IMR-90 (cell line): Measurements from ENCODE around the gene PARD3. TPM values are rescaled to one million over a fixed set of nuclear protein-coding genes. Genes with fewer than 3 reads are reported as not detected.

Experiments
- ATAC-seq: fragments of 200-7000 bp; cut with Tn5 transposase; 2 replicates; pipeline ENCODE4 v1.9.1; 2020; ENCODE audit warnings: low read depth, mild to moderate bottlenecking, moderate library complexity
- BruUV-seq: library from RNA; stranded (reverse); fragments of 400-500 nt; replicated peaks from 2 replicates; lab custom pipeline; 2021; lab: Mats Ljungman, UMichigan
- CTCF ChIA-PET: fragments of 300-600 bp; formaldehyde crosslinking; extraction: SDS; loops from one replicate; lab custom pipeline; 2021; ENCODE audit warnings: antibody characterized with exemption; lab: Yijun Ruan, JAX
- POLR2A ChIA-PET: fragments of 300-600 bp; sonication (Branson Sonifier 250); formaldehyde crosslinking; loops from one replicate; lab custom pipeline; 2022; ENCODE audit warnings: antibody characterized with exemption; ENCODE audit not compliant: unreplicated experiment; lab: Charles Lee
- DNase-seq: peaks from one replicate; pipeline ENCODE4 v3.0.0; 2013
- H2AFZ ChIP-seq: replicated peaks from 2 replicates; pipeline ENCODE3; 2013; ENCODE audit warnings: low read length, mild to moderate bottlenecking; ENCODE audit not compliant: poor library complexity
- H2AK5ac ChIP-seq: 2 replicates; pipeline ENCODE4 v1.6.1; 2013; ENCODE audit warnings: low read depth, low read length, inconsistent platforms
- H2AK9ac ChIP-seq: replicated peaks from 2 replicates; pipeline ENCODE3; 2013; ENCODE audit warnings: mild to moderate bottlenecking, low read depth, low read length, moderate library complexity; ENCODE audit not compliant: poor library complexity
- H2BK120ac ChIP-seq: 2 replicates; pipeline ENCODE4 v1.6.1; 2013; ENCODE audit warnings: low read depth, low read length, inconsistent platforms
- H2BK15ac ChIP-seq: 3 replicates; pipeline ENCODE4 v1.6.1; 2013; ENCODE audit warnings: low read depth, low read length, inconsistent platforms
- H2BK20ac ChIP-seq: 2 replicates; pipeline ENCODE4 v1.6.1; 2013; ENCODE audit warnings: low read depth, mild to moderate bottlenecking, inconsistent platforms, low read length, moderate library complexity
- H2BK5ac ChIP-seq: 2 replicates; pipeline ENCODE4 v1.6.1; 2013; ENCODE audit warnings: mild to moderate bottlenecking, low read depth, low read length, inconsistent platforms; ENCODE audit not compliant: poor library complexity, severe bottlenecking
- H3K14ac ChIP-seq: replicated peaks from 2 replicates; pipeline ENCODE4 v1.6.1; 2013; ENCODE audit warnings: low read depth, low read length, inconsistent platforms
- H3K18ac ChIP-seq: 2 replicates; pipeline ENCODE4 v1.6.1; 2013; ENCODE audit warnings: low read depth, low read length, control low read depth
- H3K23ac ChIP-seq: 2 replicates; pipeline ENCODE4 v1.6.1; 2013; ENCODE audit warnings: low read depth, low read length, inconsistent platforms
- H3K27ac ChIP-seq: 2 replicates; pipeline ENCODE4 v1.5.1; 2013; ENCODE audit warnings: mild to moderate bottlenecking, control low read depth, low read length; ENCODE audit not compliant: insufficient read depth
- H3K27me3 ChIP-seq: 2 replicates; pipeline ENCODE4 v1.6.1; 2013; ENCODE audit warnings: low read length; ENCODE audit not compliant: control insufficient read depth, insufficient read depth
- H3K36me3 ChIP-seq: 2 replicates; pipeline ENCODE4 v1.6.1; 2013; ENCODE audit warnings: low read length, mixed read lengths; ENCODE audit not compliant: control insufficient read depth, insufficient read depth
- H3K4ac ChIP-seq: 2 replicates; pipeline ENCODE4 v1.6.1; 2013; ENCODE audit warnings: low read depth, low read length, inconsistent platforms
- H3K4me1 ChIP-seq: 2 replicates; pipeline ENCODE4 v1.6.1; 2013; ENCODE audit warnings: low read length, mixed read lengths; ENCODE audit not compliant: control insufficient read depth, insufficient read depth
- H3K4me2 ChIP-seq: 2 replicates; pipeline ENCODE4 v1.6.1; 2013; ENCODE audit warnings: low read depth, mild to moderate bottlenecking, control low read depth, low read length, moderate library complexity
- H3K4me3 ChIP-seq: 2 replicates; pipeline ENCODE4 v1.5.1; 2013; ENCODE audit warnings: low read depth, mild to moderate bottlenecking, control low read depth, low read length, moderate library complexity; ENCODE audit not compliant: insufficient read depth
- H3K56ac ChIP-seq: 2 replicates; pipeline ENCODE4 v1.6.1; 2013; ENCODE audit warnings: low read length, inconsistent platforms; ENCODE audit not compliant: insufficient read depth; ENCODE audit errors: extremely low read depth
- H3K79me1 ChIP-seq, 2 experiments: 2 replicates each; pipeline ENCODE4 v1.6.1; 2013; ENCODE audit warnings: low read length in 2 of 2, inconsistent platforms in 1 of 2, low read depth in 1 of 2
- H3K9ac ChIP-seq: 2 replicates; pipeline ENCODE4 v1.6.1; 2013; ENCODE audit warnings: low read depth, low read length, control low read depth
- H3K9me1 ChIP-seq: 2 replicates; pipeline ENCODE4 v1.6.1; 2013; ENCODE audit warnings: low read length, inconsistent platforms; ENCODE audit not compliant: insufficient read depth
- H3K9me3 ChIP-seq: 2 replicates; pipeline ENCODE4 v1.6.1; 2013; ENCODE audit warnings: low read length; ENCODE audit not compliant: control insufficient read depth, insufficient read depth
- H4K20me1 ChIP-seq: 2 replicates; pipeline ENCODE4 v1.6.1; 2013; ENCODE audit warnings: low read length, inconsistent platforms; ENCODE audit not compliant: insufficient read depth
- H4K5ac ChIP-seq: 2 replicates; pipeline ENCODE4 v1.6.1; 2013; ENCODE audit warnings: mild to moderate bottlenecking, low read depth, low read length, control low read depth
- H4K8ac ChIP-seq, 2 experiments: 2 replicates each; pipeline ENCODE4 v1.6.1; 2013; ENCODE audit warnings: low read depth in 2 of 2, low read length in 2 of 2, control low read depth in 1 of 2, inconsistent platforms in 1 of 2
- H4K91ac ChIP-seq: 2 replicates; pipeline ENCODE4 v1.6.1; 2013; ENCODE audit warnings: low read depth, low read length, inconsistent platforms; ENCODE audit not compliant: insufficient read depth
- BHLHE40 ChIP-seq: fragments of 150-350 bp; IDR thresholded peaks from 2 replicates; pipeline ENCODE4 v1.6.1; 2016; ENCODE audit warnings: mild to moderate bottlenecking, low read depth, low read length
- CEBPB ChIP-seq: IDR thresholded peaks from 2 replicates; pipeline ENCODE4 v1.6.1; 2012; ENCODE audit warnings: low read depth, low read length, improper control_type of control experiment
- CHD1 ChIP-seq: IDR thresholded peaks from 2 replicates; pipeline ENCODE4 v1.6.1; 2012; ENCODE audit warnings: low read depth, low read length, improper control_type of control experiment
- MAZ ChIP-seq: IDR thresholded peaks from 2 replicates; pipeline ENCODE4 v1.6.1; 2012; ENCODE audit warnings: low read depth, mild to moderate bottlenecking, low read length, improper control_type of control experiment, moderate library complexity, borderline replicate concordance
- RAD21 ChIP-seq: IDR thresholded peaks from 2 replicates; pipeline ENCODE4 v1.6.1; 2012; ENCODE audit warnings: low read length, improper control_type of control experiment
- SMC3 ChIP-seq: fragments of 150-350 bp; IDR thresholded peaks from 2 replicates; pipeline ENCODE4 v1.6.1; 2016; ENCODE audit warnings: low read depth, mild to moderate bottlenecking, antibody characterized with exemption, low read length, moderate library complexity
- USF2 ChIP-seq: fragments of 150-350 bp; IDR thresholded peaks from 2 replicates; pipeline ENCODE4 v1.6.1; 2017; ENCODE audit warnings: mild to moderate bottlenecking, antibody characterized with exemption, low read length, low read depth
- WGBS, 2 experiments: methylation state at CpG; one replicate each; pipeline versions ENCODE4 v1.1.5 to v1.1.7; 2013; ENCODE audit warnings: missing lambda C conversion rate in 2 of 2; ENCODE audit not compliant: insufficient read length in 1 of 2; ENCODE audit errors: extremely low coverage in 2 of 2; 5-methylcytosine and 5-hydroxymethylcytosine counted together
- dilution Hi-C: fragments of 300-500 bp; cut with HindIII; formaldehyde crosslinking; loops from one replicate; pipeline ENCODE4 v1.14.3; 2018; ENCODE audit warnings: low sequenced_read_pairs; ENCODE audit not compliant: unreplicated experiment
- in situ Hi-C: fragments of 300-500 bp; cut with MboI; formaldehyde crosslinking; loops from 3 replicates; pipeline ENCODE4 v1.14.3; 2019; ENCODE audit warnings: low sequenced_read_pairs, inconsistent platforms, mixed read lengths
- intact Hi-C: fragments of 100-400 bp; cut with micrococcal nuclease; formaldehyde crosslinking; loops from 2 replicates; pipeline ENCODE4 v1.10.0; 2022
- polyA plus RNA-seq, 3 experiments: library from polyadenylated mRNA; depleted of rRNA; stranded (reverse); fragments of >200 nt; gene quantifications; 2 replicates each; pipeline ENCODE4 v1.2.3, GENCODE V29; 2012; ENCODE audit warnings: low replicate concordance in 1 of 3
- total RNA-seq: library from RNA; depleted of rRNA; stranded (reverse); fragments of >200 nt; gene quantifications from 2 replicates; pipeline ENCODE4 v1.2.3, GENCODE V29; 2012
- TF ChIP-seq, protein P1 (sequence below): conservative IDR thresholded peaks from 2 replicates; pipeline ENCODE4 v1.5.1; 2012; ENCODE audit warnings: mild to moderate bottlenecking, low read depth, low read length, improper control_type of control experiment

The PARD3 gene
- total and polyA plus RNA-seq, 2 of the 4 experiments (the other 2 are of a cell fraction) = 14.6 to 37.5 TPM

DNA sequence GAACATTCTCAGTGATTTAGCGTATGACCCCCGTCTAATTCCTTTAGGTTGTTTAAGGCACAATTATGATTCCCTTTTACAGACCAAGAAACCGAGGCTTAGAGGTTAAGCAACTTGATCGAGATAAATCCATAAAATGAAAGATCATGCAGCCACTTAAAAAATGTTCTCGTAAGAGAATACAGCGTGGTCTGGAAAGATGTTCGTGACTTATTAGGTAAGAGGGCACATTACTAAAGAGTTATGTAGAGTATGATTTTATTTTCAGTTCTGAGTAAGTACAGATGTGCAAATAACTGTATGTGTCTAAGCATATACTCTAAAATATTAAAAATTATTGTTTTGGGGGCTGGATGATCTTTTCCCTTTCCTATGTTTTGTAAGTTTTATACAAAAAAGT lies 575.1 kb downstream of the PARD3 start:
- CTCF ChIA-PET = no interaction called here
- no peak overlapping the region for H2BK5ac ChIP-seq
- no peak overlapping the region for H3K4me3 ChIP-seq
- no peak overlapping the region for H2AFZ ChIP-seq
- no peaks in the 10 kb centered on the region for H4K20me1 ChIP-seq
- no peak overlapping the region for H3K27ac ChIP-seq
- no peaks in the 10 kb centered on the region; the same call in 1 of the 2 replicates for H3K9me1 ChIP-seq
- no peak overlapping the region for H2BK15ac ChIP-seq
- H2BK120ac ChIP-seq = no peak overlapping the region
- no peak overlapping the region for H4K5ac ChIP-seq
- H3K4me1 ChIP-seq = peaks cover 5% of the 10 kb centered on the region
- no peak overlapping the region for H3K23ac ChIP-seq
- no peak overlapping the region for H2BK20ac ChIP-seq
- H3K79me1 ChIP-seq = no peaks in the 10 kb centered on the region
- H4K8ac ChIP-seq = no peak overlapping the region
- no peak for TF ChIP-seq CHD1
- TF ChIP-seq CEBPB = no peak
- no peak for TF ChIP-seq SMC3
- TF ChIP-seq, protein P1, sequence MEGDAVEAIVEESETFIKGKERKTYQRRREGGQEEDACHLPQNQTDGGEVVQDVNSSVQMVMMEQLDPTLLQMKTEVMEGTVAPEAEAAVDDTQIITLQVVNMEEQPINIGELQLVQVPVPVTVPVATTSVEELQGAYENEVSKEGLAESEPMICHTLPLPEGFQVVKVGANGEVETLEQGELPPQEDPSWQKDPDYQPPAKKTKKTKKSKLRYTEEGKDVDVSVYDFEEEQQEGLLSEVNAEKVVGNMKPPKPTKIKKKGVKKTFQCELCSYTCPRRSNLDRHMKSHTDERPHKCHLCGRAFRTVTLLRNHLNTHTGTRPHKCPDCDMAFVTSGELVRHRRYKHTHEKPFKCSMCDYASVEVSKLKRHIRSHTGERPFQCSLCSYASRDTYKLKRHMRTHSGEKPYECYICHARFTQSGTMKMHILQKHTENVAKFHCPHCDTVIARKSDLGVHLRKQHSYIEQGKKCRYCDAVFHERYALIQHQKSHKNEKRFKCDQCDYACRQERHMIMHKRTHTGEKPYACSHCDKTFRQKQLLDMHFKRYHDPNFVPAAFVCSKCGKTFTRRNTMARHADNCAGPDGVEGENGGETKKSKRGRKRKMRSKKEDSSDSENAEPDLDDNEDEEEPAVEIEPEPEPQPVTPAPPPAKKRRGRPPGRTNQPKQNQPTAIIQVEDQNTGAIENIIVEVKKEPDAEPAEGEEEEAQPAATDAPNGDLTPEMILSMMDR = no peak
- no peak for TF ChIP-seq USF2
- TF ChIP-seq RAD21 = no peak
- TF ChIP-seq BHLHE40 = no peak
- TF ChIP-seq MAZ = no peak
- no peaks in the 10 kb centered on the region for H3K36me3 ChIP-seq
- ATAC-seq (no peak), DNase-seq (no peak)
- no peak overlapping the region for H3K4me2 ChIP-seq
- no peak overlapping the region for H3K18ac ChIP-seq
- dilution Hi-C loops = no loop called here
- no peak overlapping the region for H3K4ac ChIP-seq
- no TSS peak for BruUV-seq
- WGBS, 2 experiments = no CpG with 5 or more reads among the region's 7 CpGs
- H3K14ac ChIP-seq = no peak overlapping the region
- intact Hi-C loops = no loop called here
- H3K9me3 ChIP-seq = no peaks in the 10 kb centered on the region
- in situ Hi-C loops = no loop called here
- H3K9ac ChIP-seq = no peak overlapping the region
- no peak overlapping the region for H3K56ac ChIP-seq
- H2AK5ac ChIP-seq = no peak overlapping the region
- no peaks in the 10 kb centered on the region for H3K27me3 ChIP-seq
- no peak overlapping the region for H4K91ac ChIP-seq
- no peak overlapping the region for H2AK9ac ChIP-seq
- POLR2A ChIA-PET = no interaction called here
